ENCODE results near the gene TMEM204. TPM values are rescaled to one million over a fixed set of nuclear protein-coding genes. Genes with fewer than 3 reads are reported as not detected.

Gene TMEM204
- total RNA-seq, 1 donor from 2014 or later: 1.0 TPM

DNA sequence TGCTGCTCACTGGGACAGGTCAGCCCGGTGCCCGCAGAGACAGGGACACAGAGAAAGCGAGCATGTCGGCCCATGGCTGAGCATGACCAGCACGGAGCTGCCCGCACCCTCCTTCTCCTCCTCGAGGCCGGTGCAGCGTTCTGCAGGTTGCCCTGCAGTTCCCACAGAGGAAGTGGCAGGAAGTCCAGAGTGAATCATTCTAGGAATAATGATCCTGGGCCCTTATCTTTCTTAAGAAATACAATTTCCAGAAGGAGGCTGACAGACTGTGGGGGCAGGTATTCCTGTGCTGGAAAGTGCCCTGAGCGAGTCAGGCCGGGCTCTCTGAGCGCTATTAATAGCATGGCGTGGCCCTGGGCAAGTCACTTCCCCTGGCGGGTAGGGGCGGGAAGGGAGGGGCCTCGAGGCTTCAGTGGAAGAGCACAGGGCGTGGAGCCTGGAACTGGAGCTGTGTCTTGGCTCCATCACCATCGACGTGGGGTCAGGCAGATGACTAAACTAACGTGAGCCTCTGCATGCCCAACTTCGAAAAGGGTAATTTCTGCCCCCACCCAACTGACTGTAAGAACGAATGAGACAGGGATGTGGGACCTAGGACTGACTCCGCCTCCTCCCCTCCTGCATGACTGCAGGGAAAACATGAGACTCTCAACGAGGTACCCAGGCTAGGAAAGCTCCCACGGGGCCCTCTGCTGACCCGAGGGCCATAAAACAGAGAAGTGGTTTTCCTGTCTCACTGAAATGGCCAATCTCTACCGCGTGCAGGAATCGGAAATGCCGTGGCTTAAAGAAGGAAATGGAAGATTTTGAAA is 9.8 kb downstream of the TMEM204 start:
- DNase-seq (ENCODE audit: extremely low spot score, unreplicated experiment): no peak

DNA sequence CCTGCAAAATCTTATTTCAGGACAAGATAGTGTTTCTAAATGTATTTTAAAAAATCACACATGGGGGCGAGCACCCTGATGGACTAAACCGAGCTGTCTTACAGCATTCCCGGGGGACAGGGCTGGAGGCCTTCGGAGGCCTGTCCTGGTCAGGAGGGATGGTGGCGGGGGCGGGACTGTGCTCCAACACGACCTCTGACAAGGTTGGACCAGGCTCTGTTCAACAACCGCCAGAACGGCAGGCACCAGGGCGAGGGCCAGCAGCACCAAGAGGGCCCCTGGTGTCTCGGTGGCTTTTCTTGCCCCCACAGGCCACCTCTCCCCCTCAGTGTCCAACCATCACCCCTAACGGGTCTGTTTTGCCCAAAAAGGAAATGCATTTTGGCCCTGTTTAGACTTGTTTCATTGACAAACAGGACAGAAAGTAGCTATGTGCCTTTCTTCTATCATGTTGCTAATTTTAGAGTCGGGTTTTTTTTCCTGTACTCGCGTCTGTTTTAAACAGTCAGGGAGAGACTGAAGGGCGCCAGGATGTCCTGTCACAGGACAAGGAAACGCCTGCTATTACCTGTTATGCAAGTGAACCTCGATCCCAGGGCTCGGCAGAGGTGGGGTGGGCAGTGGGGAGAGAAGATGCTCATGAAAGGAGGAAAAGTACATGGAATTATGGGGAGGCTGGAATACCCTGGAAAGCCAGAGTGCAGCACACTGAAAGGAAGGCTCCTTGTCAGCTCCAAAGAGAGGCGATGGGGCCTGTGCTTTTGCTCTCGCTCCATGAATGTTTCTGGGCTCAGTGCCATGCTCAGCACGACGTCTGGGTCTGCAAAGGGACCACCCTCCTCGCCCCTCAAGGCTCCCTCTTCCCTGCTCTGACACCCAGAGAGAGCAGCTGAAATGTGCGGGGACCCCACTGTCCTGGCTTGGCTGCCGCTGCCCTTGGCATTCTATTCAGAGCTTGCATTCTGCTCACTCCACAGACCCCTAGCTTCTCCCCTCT is 11.9 kb downstream of the TMEM204 start:
- no peaks in the 10 kb centered on the region for H3K27me3 Mint-ChIP-seq
- peaks cover 6% of the 10 kb centered on the region for H3K36me3 Mint-ChIP-seq
- peaks cover 13% of the 10 kb centered on the region for H3K4me1 Mint-ChIP-seq (ENCODE audit: unreplicated experiment)
- no peak for DNase-seq (ENCODE audit: extremely low spot score, unreplicated experiment)
- H3K27ac Mint-ChIP-seq: peak overlapping the region; percentile 63
- H3K4me3 Mint-ChIP-seq: no peak overlapping the region
- no peaks in the 10 kb centered on the region for H3K9me3 Mint-ChIP-seq
- TF ChIP-seq, protein P1, sequence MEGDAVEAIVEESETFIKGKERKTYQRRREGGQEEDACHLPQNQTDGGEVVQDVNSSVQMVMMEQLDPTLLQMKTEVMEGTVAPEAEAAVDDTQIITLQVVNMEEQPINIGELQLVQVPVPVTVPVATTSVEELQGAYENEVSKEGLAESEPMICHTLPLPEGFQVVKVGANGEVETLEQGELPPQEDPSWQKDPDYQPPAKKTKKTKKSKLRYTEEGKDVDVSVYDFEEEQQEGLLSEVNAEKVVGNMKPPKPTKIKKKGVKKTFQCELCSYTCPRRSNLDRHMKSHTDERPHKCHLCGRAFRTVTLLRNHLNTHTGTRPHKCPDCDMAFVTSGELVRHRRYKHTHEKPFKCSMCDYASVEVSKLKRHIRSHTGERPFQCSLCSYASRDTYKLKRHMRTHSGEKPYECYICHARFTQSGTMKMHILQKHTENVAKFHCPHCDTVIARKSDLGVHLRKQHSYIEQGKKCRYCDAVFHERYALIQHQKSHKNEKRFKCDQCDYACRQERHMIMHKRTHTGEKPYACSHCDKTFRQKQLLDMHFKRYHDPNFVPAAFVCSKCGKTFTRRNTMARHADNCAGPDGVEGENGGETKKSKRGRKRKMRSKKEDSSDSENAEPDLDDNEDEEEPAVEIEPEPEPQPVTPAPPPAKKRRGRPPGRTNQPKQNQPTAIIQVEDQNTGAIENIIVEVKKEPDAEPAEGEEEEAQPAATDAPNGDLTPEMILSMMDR (conservative IDR thresholded peaks at IDR 0.05): no peak

More for the DNA sequence above, 9.8 kb downstream of the TMEM204 start:
- Mint-ChIP-seq H3K4me1 (ENCODE audit: unreplicated experiment) (peaks cover 13% of the 10 kb centered on the region), H3K36me3 (peaks cover 6% of the 10 kb centered on the region), H3K27me3 (no peaks in the 10 kb centered on the region), H3K4me3 (no peak overlapping the region), H3K27ac (no peak overlapping the region), H3K9me3 (no peaks in the 10 kb centered on the region)
- TF ChIP-seq, protein P1 (conservative IDR thresholded peaks at IDR 0.05): no peak

DNA sequence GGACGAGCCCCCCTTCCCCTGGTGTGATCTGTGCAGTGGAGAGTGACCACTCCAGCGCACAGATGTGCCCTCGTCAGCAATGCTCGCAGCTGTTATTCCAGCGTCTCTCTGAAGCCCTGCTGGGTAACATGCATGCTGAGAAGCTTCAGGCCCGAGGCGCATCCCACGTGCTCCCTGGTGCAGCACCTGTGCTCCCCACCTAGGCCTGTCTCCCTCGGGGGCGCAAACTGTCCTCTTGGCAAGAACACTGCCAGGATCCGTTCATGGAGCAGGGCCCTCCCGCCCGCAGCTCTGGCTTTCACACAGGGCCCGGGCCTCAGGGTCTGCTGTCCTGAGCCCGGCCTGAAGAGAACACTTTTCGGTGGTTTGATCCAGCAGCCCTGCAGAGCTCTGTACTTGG is 13.0 kb downstream of the TMEM204 start:
- TF ChIP-seq, protein P1 (conservative IDR thresholded peaks at IDR 0.05): no peak
- Mint-ChIP-seq H3K27ac (no peak overlapping the region), H3K27me3 (no peaks in the 10 kb centered on the region), H3K9me3 (no peaks in the 10 kb centered on the region), H3K4me3 (no peak overlapping the region), H3K36me3 (peaks cover 6% of the 10 kb centered on the region), H3K4me1 (ENCODE audit: unreplicated experiment) (peaks cover 13% of the 10 kb centered on the region)
- DNase-seq (ENCODE audit: extremely low spot score, unreplicated experiment): no peak

DNA sequence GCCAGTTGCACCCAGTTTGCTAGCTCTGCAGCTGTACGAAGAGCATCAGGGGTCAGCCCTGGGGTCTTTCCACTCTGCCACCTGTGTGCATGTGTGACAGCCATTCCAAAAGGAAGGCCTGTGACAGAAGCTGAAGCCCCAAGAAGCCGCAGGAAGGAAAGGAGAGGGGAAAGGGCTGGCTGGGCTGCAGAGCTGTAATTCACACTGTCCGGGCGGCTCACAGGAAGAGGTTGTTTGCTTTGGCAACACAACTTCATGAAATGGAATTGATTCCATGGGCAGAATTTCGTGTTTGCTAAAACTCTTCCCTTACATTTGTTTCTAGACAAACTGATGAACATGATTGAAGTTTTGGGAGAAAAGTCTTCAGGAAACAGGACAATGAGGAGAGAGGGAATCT is 14.8 kb downstream of the TMEM204 start:
- H3K4me3 Mint-ChIP-seq: no peak overlapping the region
- TF ChIP-seq, protein P1 (conservative IDR thresholded peaks at IDR 0.05): no peak
- H3K9me3 Mint-ChIP-seq: no peaks in the 10 kb centered on the region
- DNase-seq (ENCODE audit: extremely low spot score, unreplicated experiment): no peak
- peaks cover 13% of the 10 kb centered on the region for H3K4me1 Mint-ChIP-seq (ENCODE audit: unreplicated experiment)
- H3K27ac Mint-ChIP-seq: no peak overlapping the region
- no peaks in the 10 kb centered on the region for H3K27me3 Mint-ChIP-seq
- peaks cover 6% of the 10 kb centered on the region for H3K36me3 Mint-ChIP-seq

DNA sequence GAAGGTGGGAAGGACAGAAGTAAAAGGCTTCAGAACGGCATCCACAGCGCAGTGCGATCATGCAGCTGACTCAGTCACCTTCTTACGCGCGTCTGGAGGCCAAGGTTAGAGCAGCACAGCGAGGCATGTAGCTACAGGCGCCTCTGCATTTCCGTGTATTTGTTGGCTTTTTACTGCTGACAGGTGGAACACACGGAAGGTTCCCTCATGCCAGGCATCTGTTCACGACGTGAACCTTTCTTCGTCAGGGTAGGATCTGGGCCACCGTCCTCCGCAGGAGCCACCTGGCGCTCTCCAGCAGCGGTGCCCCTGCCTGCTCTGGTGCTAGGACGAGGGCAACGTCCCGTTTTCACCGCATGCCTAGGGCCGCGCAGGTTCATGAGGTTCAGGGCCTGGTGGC is 15.3 kb downstream of the TMEM204 start:
- no peak for DNase-seq (ENCODE audit: extremely low spot score, unreplicated experiment)
- TF ChIP-seq, protein P1 (conservative IDR thresholded peaks at IDR 0.05): no peak
- Mint-ChIP-seq H3K4me3 (no peak overlapping the region), H3K27me3 (no peaks in the 10 kb centered on the region), H3K36me3 (peaks cover 3% of the 10 kb centered on the region), H3K4me1 (ENCODE audit: unreplicated experiment) (peaks cover 10% of the 10 kb centered on the region), H3K27ac (no peak overlapping the region), H3K9me3 (no peaks in the 10 kb centered on the region)

All from type B pancreatic cell (in vitro differentiated cells).